HG03025 (cell line): Measurements from ENCODE around the gene NCKAP5.
"Not testable (repeated sequence)": the region's sequence is repeated elsewhere in the genome, so short reads cannot be mapped to it uniquely, and the experiment has no call there.

ENCODE experiments used
- ATAC-seq: cut with Tn5 transposase; IDR thresholded peaks from one replicate; pipeline ENCODE4 v1.9.1; 2021; ENCODE audit warnings: mild to moderate bottlenecking, moderate library complexity; ENCODE audit not compliant: unreplicated experiment, low FRiP score

Gene NCKAP5

DNA sequence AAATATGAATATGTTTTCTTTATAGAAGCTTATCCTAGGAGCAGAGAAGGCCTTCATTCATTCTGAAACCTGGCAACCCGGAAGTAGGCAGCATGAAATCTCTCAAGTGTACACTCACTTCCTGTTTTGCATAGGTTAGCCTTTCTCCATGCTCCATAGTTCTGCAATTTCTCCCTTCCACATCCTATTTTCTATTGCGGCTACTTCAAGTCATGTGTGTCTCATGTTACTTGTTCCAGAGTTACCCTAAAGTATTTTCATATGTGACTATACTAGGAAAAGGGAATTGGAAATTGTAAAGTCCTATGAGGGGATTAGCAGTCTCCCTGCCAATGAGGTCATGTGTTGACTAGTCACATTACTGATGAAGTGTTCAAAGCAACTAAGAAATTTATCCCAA, 320.6 kb downstream of the NCKAP5 start:
- no peak for ATAC-seq

DNA sequence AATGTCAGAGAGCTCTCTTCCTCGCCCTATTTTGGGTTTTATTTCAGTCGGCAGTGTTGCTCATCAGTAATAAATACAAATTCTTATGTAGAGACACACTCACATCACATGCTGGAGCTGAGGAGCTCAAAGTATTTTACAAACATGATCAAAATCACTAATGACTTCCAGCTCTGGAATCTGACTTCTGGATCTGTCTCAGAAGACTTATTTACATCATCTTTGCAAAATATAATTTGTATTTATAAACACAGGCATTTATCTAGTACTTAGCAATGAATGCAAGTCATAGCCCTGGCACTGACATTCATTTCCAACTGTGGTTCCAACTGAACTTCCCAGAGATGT, 327.1 kb downstream of the NCKAP5 start:
- ATAC-seq = no peak

DNA sequence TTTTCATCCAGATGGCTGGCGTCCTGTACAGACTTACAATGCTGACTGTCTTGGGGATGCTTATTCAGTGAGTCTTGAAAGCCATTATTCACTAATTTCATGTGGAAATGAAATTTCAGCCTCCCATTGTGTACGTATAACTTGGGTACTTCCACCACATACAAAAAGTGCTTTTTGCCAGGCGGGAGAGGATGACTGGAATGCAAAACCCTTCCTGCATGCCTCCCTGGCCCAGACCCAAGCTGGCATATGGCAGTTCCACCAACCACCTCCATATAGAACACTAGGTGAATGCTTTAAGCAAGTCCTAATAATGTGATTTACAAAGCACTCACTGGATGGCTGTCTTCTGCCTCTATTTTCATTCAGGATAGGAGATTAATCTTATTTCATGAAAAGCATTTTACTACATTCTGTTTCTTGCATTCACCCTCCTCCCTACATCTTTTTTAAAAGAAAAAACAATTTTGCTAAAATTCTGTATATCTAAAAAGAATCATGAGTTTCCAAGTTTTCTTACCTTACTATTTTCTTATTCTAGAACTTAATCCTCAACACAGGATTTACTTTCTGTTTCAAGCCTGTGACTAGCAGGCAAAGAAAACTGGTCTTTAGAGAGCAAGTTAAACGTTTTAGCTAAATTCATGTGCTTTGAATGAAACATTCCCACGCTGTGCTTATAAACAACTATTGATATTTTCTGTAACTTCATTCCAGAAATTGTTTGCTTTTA, 327.6 kb downstream of the NCKAP5 start:
- no peak for ATAC-seq

DNA sequence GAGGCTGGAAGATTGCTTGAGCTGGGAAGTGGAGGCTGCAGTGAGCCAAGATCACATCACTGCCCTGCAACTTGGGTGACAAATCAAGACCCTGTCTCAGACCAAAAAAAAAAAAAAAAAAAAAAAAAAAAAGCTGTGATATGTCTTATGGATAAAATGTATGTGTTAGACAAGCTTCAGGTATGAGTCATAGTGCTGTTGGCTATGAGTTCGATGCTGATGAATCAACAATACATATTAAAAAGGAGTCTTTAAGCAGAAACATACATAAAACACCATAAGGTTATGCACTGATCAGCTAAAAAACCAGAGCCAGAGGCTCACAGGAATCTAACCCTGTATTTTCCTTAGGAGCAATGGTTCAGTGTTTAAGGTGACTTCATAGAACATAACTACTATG, 332.3 kb downstream of the NCKAP5 start:
- ATAC-seq = no peak

DNA sequence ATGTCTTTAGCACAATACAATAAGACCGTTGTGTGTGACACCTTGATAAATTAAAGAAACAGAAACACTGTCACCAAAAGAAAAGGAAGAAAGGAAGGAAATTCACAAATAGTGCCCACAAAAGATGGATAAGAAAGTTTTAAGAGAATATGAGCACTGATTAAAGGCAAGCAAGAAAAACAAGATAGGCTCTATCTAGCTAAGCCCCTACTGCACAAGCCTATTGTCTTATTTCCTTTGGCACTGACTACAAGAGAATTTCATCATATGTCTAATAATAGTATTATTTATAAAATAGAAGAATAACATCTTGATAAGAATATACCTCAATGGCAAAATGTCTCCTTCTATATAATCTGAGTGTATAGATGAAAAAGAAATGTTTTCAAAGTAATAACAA, 335.7 kb downstream of the NCKAP5 start:
- no peak for ATAC-seq

DNA sequence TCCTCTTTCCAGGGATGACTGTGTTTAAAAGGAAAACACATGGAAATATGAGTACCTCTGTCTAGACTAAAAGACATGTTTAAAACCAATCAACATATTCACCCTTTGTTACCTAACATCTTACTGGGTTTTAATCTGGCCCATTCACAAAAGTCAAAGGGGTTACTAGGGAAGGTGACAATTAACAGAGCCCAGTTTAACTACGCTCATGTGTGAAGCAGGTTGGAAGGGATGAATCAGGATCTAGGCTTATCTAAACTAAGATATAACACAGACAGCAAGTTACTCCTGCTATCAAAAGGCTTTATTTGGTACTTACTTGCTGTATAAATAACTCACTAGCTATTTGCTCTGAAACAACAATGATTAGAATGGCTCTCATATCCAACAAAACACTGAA, 337.0 kb downstream of the NCKAP5 start:
- no peak for ATAC-seq

DNA sequence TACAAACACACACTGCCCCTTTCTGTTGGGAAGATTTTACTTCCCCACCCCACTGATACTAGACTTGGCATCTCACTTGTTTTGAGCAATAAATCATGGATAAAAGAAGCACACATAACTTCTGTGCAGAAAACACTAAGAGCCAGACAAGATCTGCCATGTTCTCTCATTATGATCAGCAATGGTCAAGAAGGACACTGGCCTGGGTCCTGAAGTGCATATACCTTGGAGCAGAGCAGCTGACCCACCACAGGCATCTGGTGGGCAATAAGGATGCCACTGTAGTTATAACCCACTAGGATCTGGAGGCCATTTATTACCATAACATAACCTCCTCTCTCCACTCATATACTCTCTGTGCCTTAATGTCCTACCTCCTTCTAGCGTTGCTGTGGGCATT, 338.3 kb downstream of the NCKAP5 start:
- ATAC-seq = no peak

DNA sequence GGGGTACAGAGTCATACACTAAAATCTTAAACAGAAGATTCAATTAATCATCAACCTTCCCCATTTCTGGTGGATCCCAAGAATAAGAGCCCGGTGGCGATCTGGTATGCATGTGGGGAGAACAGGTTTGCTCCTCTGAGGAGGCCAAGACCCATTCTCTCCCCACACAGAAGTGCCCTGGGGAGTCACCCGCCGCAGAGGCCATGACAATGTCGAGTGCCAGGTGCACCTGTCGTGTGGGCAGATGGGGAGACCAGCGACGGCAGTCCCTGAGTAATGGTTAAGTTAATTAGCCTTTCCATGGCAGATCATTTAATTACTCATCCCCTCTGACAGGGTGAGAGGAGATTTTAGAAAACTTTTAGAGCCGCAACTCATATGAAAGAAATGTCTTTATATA, 345.0 kb downstream of the NCKAP5 start:
- ATAC-seq = no peak

DNA sequence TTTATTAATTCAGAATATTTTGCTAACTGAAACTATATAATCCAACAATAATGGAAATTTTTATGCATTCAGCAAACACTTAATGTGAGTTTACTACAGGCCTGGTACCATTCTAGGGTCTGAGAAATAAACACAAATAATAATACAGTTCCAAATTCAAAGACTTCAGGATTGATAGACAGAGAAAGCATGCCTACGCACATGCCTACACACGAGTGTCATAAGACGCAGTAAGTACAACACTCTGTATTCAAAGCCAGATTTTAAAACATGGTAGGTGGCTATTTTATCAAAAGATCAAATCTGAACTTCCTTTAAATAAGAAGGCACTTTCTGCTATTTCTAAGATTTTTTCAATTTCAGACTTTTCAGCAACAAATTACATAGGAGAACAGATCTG, 346.9 kb downstream of the NCKAP5 start:
- no peak for ATAC-seq

DNA sequence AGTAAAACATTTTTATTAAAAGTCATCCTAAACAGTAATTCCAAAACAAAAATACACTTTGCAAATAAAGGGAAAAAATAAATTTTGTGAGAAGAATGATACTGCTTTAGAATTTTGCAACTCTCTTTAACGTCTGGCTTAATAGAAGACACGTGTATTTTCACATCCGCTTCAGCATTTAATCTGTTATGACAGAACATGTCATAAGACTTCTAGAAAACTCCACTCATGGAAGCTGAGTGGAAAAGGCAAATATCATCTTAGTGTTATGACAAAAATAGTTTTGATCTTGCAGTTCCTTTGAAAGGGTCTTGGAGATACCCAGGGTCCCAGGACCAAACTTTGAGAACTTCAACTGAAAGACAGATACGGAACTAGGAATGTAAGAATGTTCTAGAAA, 350.1 kb downstream of the NCKAP5 start:
- ATAC-seq = no peak

DNA sequence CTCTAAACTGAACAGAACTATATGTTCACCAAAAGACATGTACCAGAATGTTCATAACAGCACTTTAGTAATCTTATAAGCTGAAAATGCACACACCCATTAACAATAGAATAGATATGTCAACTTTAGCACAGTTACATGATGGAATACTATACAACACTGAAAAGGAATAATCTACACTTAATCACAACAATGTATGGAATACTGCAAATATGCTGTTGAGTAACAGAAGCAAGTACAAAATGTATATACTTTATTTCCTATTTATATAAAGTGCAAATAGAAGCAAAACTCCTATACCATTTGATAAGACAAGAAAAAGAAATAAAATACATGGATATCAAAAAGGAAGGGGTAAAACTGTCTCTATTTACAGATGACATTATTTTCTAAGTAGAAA, 352.8 kb downstream of the NCKAP5 start:
- ATAC-seq = no peak

DNA sequence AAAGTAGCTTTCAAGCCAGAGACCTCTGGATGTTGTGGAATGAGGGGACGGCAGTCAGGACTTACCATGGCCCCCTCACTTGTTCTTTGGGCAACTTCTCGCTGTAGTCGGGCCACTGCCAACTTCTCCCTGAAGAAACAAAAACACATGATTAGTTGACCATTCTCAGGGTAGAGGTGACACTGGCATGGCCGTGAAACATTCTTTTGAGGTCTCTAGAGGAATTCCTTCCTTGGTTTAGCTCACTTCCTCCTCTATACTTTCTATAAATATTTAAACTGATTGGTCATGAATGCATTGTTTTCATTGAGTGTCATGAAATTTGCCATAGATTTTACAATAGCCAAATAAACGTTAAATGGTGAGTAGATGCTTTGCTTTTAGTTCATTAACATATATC, 354.6 kb downstream of the NCKAP5 start:
- ATAC-seq = no peak

DNA sequence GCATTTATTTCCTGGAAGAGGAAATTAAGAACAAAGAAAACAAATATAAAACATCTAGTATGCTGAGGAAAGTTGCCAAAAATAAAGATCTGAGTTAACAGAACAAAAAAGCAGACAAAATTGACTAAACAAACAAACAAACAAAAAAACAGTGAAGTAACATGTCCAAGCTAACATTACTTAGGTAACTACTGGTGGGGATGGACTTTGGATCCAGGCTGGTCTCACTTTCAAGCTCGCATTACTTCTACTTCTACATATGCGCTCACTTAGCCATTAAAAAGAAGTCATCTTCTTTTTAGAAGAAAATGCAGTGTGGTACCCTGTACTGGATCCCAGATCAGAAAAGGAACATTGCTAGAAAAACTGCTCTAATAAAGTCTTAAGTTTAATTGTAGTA, 358.9 kb downstream of the NCKAP5 start:
- ATAC-seq = no peak

DNA sequence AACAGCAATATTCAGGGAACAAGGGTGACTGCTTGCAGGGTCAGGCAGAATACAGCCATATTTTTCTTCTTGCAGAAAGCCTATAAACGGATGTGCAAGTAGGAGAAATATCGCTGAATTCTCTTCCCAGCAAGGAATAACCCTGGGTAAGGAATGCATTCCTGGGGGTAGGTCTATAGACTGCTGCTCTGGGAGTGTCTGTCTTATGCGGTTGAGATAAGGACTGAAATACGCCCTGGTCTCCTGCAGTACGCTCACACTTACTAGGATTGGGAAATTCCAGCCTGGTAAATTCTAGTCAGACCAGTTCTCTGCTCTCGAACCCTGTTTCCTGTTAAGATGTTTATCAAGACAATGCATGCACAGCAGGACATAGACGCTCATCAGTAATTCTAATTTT, 361.6 kb downstream of the NCKAP5 start:
- not testable (repeated sequence) for ATAC-seq

DNA sequence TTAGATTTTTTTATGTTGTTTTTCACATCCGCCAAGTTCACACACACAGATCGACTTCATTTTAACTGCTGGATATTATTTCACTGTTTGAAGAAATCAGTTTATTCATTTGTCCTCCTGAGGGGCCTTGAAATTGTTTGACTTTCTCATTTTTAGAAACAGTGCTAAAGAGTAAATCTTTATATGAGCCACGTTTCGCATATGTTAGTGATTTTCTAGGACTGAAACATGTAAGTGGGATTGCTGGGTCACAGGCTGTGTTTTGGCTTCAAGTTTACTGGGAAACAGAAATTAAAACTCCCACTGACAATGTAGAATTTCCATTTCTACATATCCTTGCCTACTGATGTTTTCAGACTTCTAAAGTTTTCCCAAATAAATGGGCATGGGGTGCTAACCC, 363.8 kb downstream of the NCKAP5 start:
- ATAC-seq = no peak

DNA sequence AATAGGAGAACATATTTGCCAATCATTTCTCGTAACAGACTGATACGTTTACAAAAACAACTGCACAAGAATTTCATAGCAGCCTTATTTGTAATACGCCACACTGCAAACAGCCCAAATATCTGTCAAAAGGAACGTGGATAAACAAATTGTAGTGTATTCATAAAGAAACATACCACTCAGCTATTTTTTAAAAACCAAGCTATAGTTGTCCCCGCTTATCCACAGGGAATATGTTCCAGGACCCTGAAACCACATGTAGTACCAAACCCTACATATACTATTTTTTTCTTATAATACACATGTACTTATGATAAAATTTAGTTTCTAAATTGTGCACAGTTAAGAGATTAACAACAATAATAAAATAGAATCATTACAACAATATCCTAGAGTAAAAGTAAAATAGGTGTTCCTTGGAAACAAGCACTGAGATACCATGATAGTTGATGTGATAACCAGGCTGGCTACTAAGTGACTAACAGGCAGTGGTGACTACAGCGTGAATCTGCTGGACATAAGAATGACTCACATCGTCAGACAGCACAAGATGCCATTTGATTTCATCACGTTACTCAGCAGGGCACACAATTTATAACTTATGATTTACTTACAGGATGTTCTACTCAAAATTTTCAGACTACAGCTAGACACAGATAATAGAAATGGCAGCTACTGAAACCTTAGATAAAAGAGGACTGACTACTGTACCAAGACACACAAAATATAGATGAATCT, 367.4 kb downstream of the NCKAP5 start:
- no peak for ATAC-seq

DNA sequence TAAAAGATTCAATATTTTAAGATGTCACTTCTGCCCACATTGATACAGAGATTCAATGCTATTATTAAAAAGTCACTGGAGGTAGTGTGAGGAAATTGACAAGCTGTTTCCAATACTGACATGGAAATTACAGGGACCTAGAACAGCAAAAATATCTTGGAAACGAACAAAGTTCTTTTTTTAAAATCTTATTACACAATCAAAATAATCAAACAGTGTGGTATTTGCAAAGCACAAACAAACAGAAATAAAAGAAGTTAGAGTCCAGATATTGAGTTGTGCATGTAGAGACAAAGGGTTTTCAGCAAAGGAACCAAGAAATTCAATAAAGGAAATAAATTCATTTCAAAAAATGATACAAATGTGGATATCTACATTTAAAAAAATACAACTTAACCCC, 369.6 kb downstream of the NCKAP5 start:
- no peak for ATAC-seq

DNA sequence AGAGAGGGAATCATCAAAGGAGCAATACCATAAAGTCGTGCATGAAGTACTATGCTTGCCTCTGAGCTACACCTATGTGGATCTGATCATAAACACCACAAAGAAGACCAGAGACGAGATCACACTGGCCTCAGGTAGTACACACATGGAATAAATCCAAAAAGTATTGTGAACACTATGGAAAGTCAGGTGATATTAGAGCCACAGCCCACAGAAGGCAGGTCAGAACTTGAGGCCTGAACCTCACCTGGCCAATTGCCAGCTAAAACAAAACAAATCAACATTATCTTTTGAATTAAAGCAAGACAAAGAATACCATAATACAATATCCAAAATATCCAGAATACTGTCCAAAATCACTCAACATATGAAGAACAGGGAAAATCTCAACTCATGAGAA, 371.1 kb downstream of the NCKAP5 start:
- no peak for ATAC-seq

DNA sequence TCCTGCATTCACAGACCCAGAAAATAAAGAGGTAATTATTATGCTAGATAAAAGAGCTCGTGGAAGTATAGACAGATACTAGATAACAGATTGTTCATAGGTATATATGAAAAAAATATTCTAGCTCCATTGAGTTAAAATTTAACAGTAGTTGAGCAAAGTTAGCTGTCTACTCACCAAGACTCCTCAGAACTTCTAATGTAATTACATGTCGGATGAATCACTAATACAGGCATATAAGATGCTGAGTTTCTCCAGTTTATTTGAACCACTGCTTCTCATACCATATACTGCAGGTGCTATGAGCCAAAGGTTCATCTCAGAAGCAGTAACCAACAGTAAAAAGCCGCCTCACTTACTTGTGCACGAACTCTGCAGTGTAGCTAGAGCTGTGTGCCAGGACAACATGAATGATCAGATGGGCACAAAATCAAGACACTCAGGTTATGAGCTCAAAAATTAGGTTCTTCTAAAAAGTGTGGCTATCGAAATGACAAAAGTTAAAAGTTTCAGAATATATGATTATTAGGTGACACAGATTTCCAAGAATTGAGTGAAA, 373.4 kb downstream of the NCKAP5 start:
- no peak for ATAC-seq

DNA sequence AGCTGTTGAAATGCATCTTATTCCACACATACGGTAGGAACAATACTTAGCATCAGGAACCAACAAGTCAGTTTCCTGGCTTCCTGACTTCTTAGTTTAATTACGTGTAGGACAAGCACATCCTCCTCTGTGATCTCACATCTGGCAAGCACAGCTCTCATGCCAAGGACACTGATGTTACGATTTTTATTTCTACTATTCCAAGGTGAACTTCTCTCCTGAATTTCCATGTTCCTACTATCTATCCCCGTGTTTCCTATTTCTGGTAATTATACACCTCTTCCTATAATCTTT, 374.0 kb downstream of the NCKAP5 start:
- ATAC-seq = no peak

DNA sequence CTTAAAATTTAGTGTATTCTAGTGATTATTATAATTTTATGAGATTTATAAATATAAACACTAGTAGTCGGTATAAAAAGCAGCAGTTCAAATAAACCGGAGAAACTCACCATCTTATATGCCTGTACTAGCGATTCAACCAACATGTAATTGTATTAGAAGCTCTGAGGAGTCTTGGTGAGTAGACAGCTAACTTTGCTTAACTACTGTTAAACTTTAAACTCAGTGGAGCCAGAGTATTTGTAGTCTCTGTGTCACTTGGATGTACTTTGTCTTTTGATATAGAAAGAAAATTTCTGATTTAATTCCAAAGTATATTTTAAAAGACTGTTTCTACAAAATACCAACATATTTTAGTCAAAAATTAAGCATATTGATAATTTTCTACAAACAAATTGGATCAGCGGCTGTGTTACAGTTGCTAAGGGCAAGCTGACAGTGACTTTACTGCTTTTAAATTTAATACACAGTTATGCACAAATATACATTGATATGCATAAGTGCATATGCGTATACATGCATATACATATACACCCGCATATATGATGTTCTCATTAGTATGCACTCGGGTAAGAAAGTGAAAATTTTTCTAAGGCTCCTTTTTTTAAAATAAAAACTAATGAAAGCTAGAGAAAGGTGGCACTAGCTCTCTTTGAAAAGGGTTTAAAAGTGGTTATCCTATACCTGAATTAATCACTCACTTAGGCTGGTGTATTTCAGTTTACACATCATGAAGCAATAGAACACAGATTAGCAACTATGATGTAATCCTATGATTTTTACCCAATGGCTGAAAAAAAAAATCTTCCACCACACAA, 374.5 kb downstream of the NCKAP5 start:
- ATAC-seq = no peak
